Measurements from ENCODE around the gene FBRS. TPM values are rescaled to one million over a fixed set of nuclear protein-coding genes. Genes with fewer than 3 reads are reported as not detected.

The FBRS gene
- total and polyA plus RNA-seq, 2 of the 13 experiments (the other 11 are each of a cell fraction or from before 2014, with no cell fraction given): 13.7 to 16.2 TPM

- no peak; the same call in 1 of the 2 replicates for TF ChIP-seq SNAPC4 (CRISPR knock-in tag; IDR thresholded peaks at IDR 0.05)
- peak; percentile 98 for TF ChIP-seq YEATS2 (CRISPR knock-in tag; IDR thresholded peaks at IDR 0.05; ENCODE audit: borderline replicate concordance)
- peak; percentile 99 for TF ChIP-seq YEATS4 (CRISPR knock-in tag; IDR thresholded peaks at IDR 0.05; ENCODE audit: borderline replicate concordance)
- no peak for TF ChIP-seq TCF7L2 (IDR thresholded peaks at IDR 0.05; ENCODE audit: low read depth, low read length)
- no peak for TF ChIP-seq MBD4 (IDR thresholded peaks at IDR 0.05; ENCODE audit: borderline replicate concordance, low read length)
- TF ChIP-seq ZNF552 (CRISPR knock-in tag; IDR thresholded peaks at IDR 0.05; ENCODE audit: borderline replicate concordance): peak; percentile 35; the same call in 1 of the 2 replicates
- peak; percentile 74 for TF ChIP-seq RAD21 (CRISPR knock-in tag; IDR thresholded peaks at IDR 0.05)
- 0 out of 2 replicates have a peak, but pooled peaks have one; percentile 13 for TF ChIP-seq KAT2B (IDR thresholded peaks at IDR 0.05; ENCODE audit: borderline replicate concordance, low read depth, low read length)
- peak; percentile 82 for TF ChIP-seq ZNF557 (CRISPR knock-in tag; IDR thresholded peaks at IDR 0.05)
- no peak for TF ChIP-seq ZFAT (CRISPR knock-in tag; conservative IDR thresholded peaks at IDR 0.05)
- TF ChIP-seq, protein P1, sequence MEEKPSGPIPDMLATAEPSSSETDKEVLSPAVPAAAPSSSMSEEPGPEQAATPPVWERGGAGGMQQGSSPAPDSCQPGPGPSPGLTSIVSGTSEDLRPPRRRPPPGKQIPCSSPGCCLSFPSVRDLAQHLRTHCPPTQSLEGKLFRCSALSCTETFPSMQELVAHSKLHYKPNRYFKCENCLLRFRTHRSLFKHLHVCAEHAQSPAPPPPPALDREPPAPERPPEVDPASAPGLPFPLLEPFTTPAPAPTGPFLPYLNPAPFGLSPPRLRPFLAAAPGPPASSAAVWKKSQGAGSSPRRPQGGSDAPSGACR (CRISPR knock-in tag; IDR thresholded peaks at IDR 0.05): peak; percentile 92
- peak; percentile 44; the same call in 1 of the 2 replicates for TF ChIP-seq ZNF766 (CRISPR knock-in tag; IDR thresholded peaks at IDR 0.05; ENCODE audit: borderline replicate concordance)
- no peak for TF ChIP-seq MZF1 (CRISPR knock-in tag; IDR thresholded peaks at IDR 0.05; ENCODE audit: borderline replicate concordance)
- no peak for TF ChIP-seq ZNF296 (CRISPR knock-in tag; conservative IDR thresholded peaks at IDR 0.05)
- TF ChIP-seq E2F1 (CRISPR knock-in tag; IDR thresholded peaks at IDR 0.05): peak; percentile 83
- peak; percentile 95; the same call in 1 of the 2 replicates for TF ChIP-seq ZNF574 (CRISPR knock-in tag; IDR thresholded peaks at IDR 0.05)
- TF ChIP-seq TFE3 (CRISPR knock-in tag; IDR thresholded peaks at IDR 0.05): peak; percentile 82
- peak; percentile 84 for TF ChIP-seq SKI (IDR thresholded peaks at IDR 0.05; ENCODE audit: partially characterized antibody)
These were observed 40.0 kb downstream of the FBRS start (continued) for GRCh38 chr16:30698139-30698815.
